Colon (tissue), 2 donors: ENCODE data around the gene B3GLCT.

Experiments
- FAIRE-seq: peaks from 2 replicates; lab custom pipeline; 2012; peaks lifted over from hg19 to GRCh38; lab: Jason Lieb, UNC
- donor health status: control.
- donor health status: control.

B3GLCT gene

GRCh38 chr13:31351376-31351775, 151.6 kb downstream of the B3GLCT start:
- FAIRE-seq = no peak

GRCh38 chr13:31352467-31352866, 152.7 kb downstream of the B3GLCT start:
- no peak for FAIRE-seq

GRCh38 chr13:31355001-31355400, 155.2 kb downstream of the B3GLCT start:
- no peak for FAIRE-seq

DNA sequence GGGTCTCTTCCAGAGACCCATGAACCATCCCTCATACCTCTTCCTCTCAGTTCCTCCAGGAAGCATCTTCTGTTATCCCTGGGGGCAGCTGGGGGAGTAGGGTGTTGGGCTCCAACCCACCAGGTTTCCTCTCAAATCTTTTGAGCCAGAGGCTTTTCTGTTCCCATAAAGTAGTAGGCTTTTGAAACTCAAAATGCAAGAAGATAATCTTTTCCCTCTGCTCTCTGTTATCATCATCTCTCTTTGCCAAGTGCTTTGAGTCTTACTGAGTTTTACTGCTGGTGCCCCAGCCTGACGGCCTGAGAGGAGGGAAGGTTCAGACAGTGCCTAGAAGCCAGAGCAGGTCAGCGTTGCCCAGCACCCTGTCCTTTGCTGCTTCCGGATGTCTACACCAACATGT, 157.2 kb downstream of the B3GLCT start:
- FAIRE-seq = no peak

- no peak for FAIRE-seq
These were observed 157.8 kb downstream of the B3GLCT start for GRCh38 chr13:31357581-31357980.

DNA sequence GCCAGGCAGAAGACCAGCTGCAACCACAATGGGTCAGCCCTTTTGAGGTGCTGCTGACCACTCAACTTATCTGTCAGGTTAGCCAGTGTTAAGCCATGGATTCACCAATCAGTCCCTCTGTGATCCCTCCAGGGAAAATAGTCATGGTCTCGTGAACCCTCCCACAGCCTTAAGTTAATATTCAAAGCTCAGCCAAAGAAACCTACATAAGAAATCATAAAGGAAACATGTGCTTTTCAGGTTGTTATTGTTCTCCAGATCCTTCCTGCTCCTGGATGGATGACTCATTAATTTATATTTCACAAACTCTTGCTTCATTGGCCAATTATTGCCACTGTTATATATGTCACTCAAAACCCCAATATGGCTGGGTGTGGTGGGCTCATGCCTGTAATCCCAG, 161.9 kb downstream of the B3GLCT start:
- no peak for FAIRE-seq

GRCh38 chr13:31365630-31366029, 165.9 kb downstream of the B3GLCT start:
- FAIRE-seq = no peak

DNA sequence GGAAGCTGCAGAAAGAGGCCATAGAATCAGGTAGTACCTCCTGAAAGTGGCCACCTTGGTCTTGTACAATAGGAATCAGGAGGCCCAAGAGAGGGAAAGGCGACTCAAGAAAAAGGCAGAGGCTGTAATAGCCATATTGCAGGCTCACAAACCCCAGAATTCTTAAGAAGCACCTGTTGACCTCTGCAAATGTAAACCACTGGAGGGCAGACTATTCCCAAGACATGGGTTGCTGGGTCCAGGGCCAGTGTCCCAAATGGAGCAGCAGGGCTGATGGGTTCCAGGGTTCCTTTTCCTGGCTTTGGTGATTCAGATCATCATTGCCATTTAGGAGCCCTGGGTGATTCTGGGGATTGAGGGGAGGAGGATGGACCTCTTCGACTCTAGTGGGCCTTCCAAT, 167.6 kb downstream of the B3GLCT start:
- FAIRE-seq = no peak

GRCh38 chr13:31369213-31369612, 169.4 kb downstream of the B3GLCT start:
- no peak for FAIRE-seq

- FAIRE-seq = no peak
These were observed 172.7 kb downstream of the B3GLCT start for GRCh38 chr13:31372454-31372853.

- FAIRE-seq = no peak
These were observed 174.9 kb downstream of the B3GLCT start for GRCh38 chr13:31374682-31375081.

DNA sequence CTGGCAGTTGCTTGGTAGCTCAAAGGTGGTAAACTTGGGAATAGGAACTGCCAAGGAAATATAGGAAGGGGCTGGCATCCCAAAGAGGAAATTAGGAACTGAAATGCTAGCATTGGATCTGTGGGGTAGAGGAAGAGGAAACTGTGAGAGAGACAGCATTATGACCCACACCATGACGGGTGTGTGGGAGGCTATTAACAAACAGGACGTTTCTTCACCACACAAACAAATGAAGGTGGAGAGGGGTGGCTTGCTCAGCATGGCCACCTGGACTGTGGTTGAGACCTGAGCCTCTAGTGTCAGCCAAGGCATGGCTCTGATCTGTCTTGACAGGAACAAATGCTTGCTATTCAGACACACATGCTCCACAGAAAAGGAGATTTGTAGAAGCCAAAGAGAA, 178.2 kb downstream of the B3GLCT start:
- FAIRE-seq = no peak

DNA sequence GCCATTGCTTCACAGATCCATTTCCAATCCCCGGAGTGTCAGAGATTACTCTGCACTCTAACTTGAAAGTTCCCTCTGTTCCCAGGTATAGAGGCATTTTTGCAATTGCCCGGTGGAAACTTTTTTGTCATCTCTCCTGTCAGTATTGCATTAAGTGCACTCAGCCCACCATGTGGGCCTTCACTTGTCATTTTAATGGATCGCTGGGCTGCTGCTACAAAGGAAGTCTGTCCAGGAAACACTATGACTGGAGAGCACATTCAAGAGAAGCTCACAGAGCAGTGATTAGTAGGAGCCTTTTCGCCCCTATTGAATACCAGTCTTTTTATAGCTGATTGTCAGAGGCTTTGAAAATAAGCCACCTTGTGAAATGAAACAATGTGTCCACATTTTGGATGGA, 180.9 kb downstream of the B3GLCT start:
- no peak for FAIRE-seq
